LNCAP (cell line): ENCODE data around the gene CENPS.

Experiments
- TF ChIP-seq, protein P1 (sequence below): fragments of 450-650 bp; IDR thresholded peaks from 2 replicates; pipeline ENCODE4 v1.5.1; 2017; ENCODE audit warnings: mild to moderate bottlenecking

CENPS gene

DNA sequence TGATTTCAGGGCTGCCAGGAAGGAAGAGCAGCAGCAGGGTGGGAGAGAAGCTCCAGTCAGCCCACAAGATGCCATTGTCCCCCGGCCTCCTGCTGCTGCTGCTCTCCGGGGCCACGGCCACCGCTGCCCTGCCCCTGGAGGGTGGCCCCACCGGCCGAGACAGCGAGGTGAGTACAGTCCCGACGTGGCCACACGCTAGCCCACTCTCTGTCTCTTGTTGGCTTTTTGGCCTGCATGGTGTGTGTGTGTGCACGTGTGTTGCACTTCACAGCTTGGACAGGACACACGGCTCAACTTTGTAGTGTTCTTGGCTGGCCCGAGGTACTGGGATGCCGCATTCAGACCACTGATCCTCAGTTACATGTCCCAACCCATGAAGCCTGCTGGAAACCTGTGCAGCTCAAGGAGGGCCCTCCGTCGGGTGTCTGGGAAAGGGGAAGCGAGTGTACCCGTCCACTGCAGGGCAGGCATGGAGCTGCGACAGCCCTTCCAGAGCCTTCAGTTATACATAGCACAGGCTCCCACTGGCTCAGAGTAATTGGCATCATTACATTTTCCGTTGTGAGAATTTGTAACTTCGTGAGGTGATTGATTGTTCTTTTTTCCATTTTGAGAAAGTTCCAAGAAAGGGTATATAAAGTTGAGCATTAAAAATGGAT is 20.1 kb downstream of the CENPS start:
- TF ChIP-seq, protein P1, sequence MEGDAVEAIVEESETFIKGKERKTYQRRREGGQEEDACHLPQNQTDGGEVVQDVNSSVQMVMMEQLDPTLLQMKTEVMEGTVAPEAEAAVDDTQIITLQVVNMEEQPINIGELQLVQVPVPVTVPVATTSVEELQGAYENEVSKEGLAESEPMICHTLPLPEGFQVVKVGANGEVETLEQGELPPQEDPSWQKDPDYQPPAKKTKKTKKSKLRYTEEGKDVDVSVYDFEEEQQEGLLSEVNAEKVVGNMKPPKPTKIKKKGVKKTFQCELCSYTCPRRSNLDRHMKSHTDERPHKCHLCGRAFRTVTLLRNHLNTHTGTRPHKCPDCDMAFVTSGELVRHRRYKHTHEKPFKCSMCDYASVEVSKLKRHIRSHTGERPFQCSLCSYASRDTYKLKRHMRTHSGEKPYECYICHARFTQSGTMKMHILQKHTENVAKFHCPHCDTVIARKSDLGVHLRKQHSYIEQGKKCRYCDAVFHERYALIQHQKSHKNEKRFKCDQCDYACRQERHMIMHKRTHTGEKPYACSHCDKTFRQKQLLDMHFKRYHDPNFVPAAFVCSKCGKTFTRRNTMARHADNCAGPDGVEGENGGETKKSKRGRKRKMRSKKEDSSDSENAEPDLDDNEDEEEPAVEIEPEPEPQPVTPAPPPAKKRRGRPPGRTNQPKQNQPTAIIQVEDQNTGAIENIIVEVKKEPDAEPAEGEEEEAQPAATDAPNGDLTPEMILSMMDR: no peak

DNA sequence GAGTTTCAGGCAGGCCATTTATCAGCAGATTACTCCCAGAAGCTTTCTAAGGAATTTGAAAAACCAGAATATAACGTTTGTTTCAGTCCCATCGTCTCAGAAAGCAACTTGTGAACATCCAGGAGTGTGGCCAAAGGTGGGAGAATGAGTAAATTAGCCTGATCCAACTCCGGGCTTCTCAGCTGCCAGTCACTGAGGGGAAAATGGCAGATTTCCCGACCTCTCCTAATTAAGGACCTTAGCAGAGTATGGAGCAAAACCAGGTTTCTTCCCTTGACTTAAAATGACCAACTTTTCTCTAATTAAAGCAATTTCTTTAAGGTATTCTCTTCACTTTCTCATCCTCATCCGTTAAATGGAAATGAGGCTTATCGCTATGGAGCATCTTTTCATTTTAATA is 20.6 kb downstream of the CENPS start:
- TF ChIP-seq, protein P1: no peak

DNA sequence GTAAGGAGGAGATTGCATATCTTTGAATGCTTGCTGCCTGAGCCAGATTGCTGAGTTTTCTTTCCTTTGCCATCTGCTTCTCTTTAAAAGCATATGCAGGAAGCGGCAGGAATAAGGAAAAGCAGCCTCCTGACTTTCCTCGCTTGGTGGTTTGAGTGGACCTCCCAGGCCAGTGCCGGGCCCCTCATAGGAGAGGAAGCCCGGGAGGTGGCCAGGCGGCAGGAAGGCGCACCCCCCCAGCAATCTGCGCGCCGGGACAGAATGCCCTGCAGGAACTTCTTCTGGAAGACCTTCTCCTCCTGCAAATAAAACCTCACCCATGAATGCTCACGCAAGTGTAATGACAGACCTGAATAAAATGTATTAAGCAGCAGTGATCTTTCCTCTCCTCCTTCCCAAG is 21.1 kb downstream of the CENPS start:
- TF ChIP-seq, protein P1: no peak

DNA sequence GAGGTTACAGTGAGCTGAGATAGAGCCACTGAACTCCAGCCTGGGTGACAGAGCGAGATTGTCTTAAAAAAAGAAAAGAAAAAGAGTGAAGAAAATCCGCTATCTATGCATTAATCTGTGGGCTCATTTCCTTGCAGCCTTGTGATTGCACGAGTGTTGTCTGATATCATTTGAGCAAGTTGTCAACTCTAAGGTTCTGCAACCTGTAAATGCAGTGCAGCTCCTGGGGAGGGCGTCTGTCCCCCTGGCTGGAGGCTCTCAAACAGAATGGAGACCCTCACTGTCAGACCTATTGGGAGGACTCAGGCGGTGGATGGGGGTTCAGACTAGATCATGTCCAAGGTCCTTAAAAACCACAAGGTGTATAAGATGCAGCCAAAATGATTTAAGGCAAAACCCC is 25.8 kb downstream of the CENPS start:
- TF ChIP-seq, protein P1: no peak

DNA sequence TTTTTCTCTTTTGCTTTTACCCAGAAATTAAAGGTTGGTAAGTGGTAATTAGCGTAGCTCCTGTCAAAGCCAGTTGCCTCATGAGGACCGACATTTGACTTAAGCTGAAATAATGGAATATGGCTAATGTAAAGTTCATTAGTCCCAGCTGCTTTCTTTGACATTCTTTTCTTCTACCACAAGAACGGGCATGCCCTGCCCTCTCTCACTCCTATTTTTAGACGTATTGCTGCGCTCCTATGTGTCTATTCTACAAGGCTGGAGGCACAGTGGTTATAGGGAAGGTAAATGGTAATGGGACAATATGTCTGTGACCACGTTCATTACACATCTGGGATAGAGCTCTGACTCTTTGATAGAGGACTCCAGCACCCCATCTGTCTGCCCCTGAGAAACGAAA is 26.4 kb downstream of the CENPS start:
- TF ChIP-seq, protein P1: no peak

DNA sequence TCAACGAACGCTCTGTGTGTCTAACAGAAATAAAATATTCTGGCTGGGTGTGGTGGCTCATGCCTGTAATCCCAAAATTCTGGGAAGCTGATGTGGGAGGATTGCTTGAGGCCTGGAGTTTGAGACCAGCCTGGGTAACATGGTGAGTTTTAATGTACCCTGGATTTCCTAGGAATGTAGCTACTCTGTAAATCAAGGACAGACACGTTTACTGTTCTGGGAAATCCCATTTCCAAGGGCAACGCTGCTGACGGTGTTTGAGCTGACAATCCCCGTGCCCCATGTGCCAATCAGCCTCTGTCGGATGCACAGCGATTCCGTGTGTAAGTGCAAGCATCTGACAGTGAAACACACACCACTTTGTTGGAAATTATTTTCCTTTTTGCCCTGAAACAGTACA is 27.6 kb downstream of the CENPS start:
- TF ChIP-seq, protein P1: no peak

DNA sequence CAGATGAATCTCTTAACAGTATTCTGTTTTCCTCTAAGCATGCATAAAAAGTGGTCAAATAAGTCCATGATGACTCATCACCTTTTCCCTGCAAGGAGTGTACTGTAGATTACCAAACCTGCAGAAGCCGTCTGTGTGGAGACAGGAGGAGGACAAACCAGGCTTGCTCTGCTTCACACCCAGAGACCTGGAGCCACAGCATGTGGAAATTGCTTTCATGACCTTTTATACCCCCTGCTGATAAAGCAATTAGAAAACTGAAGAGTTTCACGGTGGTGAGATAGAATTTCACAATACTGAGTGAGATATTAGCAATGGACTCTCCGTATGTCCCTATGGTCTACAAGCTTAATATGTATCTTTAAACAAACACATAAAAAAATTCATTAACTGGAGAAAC is 29.0 kb downstream of the CENPS start:
- TF ChIP-seq, protein P1: no peak

DNA sequence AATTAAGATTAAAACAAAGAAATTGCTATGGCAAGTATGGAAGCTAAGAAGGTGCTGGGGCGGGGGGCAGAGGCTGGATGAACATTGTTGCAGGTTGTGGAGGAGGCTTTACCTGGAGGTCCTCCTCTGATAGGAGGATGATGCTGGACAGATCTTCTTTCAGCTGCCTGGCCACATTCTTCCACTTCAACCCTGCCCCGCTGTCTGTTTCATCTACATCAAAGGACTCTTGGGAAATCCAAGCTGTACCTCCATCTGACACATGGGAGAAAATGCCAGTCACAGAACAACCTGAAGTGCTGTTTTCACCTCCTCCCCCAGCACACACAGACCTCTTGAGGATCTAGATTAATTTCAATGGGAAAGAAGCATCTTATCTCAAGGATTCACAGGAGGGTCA is 36.8 kb downstream of the CENPS start:
- TF ChIP-seq, protein P1: no peak
